Measurements from ENCODE around the gene GLG1.
A peak's percentile ranks its signal among the peaks of the same experiment; 100 is the strongest.
"Not testable (repeated sequence)": the region's sequence is repeated elsewhere in the genome, so short reads cannot be mapped to it uniquely, and the experiment has no call there.

Gene GLG1

DNA sequence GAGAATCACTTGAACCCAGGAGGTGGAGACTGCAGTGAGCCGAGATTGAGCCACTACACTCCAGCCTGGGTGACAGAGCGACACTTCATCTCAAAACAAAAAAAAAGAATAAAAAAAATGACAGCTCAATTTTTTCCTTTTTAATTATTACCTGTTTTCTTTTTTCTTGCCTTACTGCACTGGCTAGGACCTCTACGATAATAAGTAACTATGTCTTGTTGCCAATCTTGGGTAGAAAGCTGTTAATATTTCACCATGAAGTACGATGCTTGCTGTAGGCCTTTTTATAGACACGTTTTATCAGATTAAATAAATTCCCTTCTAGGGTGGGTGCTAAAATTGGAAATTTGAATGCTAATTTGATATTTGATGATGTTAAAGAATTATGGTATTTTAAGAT is 82.8 kb downstream of the GLG1 start:
- DNase-seq = no peak

GRCh38 chr16:74523706-74524105 is 83.2 kb downstream of the GLG1 start:
- DNase-seq = not testable (repeated sequence)

DNA sequence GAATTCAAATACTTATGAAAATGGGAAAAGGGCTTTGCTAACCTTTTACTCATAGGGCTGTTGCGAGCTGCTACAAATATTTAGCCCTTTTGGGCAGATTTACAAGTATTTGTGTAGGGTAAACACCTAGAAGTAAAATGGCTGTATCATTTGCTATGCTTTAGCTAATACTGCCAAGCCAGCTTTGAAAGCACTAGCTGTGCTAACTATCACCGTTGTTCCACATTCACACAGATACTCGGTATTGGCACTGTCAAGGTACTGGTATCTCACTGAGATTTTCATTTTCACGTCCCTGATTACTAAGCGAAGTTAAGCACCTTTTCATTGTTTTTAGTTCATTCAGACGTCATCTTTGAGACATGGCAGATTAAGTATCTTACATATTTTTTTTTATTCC is 84.8 kb downstream of the GLG1 start:
- no peak for DNase-seq

- DNase-seq = no peak
Measured at GRCh38 chr16:74521691-74522090, 85.2 kb downstream of the GLG1 start.

- DNase-seq = not testable (repeated sequence)
Measured at GRCh38 chr16:74518934-74519333, 88.0 kb downstream of the GLG1 start.

- no peak for DNase-seq
Measured at GRCh38 chr16:74511961-74512360, 95.0 kb downstream of the GLG1 start.

- DNase-seq = no peak
Measured at GRCh38 chr16:74505011-74505410, 101.9 kb downstream of the GLG1 start.

GRCh38 chr16:74503412-74503811 is 103.5 kb downstream of the GLG1 start:
- DNase-seq = no peak

DNA sequence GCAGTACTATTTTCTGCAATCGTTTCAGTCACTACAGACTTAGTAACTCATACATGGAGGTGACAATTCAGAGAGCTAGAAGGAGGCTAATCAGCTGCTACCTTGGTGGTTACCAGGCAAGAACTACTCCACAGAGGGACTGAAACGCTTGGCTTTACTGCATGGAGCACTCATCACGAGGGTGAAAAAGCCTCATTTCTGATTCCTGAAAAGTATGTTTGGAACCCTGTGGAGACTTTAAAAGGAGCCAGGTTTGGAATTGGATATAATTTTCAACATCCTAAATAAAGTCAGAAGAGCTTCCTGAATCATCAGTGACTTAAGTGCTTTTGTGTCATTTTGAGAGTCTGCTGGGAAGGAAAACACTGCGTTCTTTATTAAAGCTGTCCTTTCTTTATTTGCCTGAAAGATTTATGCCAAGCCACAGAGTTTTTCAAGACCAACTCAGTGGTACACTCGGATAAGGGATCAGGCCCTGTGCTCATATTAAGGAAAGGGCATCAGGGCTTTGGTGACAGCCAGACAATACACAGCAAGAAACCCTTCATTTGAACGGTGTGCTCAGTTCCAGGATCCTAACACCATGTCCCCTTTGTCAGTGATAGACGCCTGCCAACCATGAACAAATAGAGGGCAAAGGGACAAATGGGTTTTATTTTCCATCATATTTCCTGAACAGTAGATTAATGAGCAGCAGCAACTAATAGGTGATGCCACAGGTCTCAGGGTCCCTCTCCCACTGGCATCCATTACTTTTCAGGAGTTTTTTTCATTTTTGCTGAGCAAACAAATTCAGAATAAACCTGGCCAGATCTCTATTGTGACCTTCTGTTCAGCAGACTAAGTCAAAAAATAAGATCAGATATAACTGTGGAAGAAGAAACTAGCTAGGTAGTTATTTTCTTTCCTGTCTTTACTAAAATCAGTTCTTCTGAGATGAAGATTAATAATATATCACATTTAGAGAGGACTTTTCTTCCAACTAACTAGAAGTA is 105.1 kb downstream of the GLG1 start:
- DNase-seq = no peak

GRCh38 chr16:74500907-74501306 is 106.0 kb downstream of the GLG1 start:
- DNase-seq = no peak

DNA sequence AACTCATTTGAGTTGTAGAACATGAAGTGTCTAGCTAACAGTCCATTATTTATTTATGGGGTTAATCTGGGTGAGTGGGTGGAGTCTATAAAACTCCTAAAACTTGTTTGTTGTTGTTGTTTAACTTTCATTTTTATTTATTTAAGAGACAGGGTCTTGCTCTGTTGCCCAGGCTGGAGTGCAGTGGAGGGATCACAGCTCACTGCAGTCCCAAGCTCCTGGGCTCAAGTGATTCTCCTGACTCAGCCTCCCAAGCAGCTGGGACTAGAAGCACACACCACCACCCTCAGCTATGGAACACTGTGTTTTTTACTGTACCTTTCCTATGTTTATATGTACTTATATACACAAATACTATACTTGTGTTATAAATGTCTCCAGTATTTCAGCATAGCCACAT is 107.8 kb downstream of the GLG1 start:
- no peak for DNase-seq

- DNase-seq = no peak
Measured at GRCh38 chr16:74497761-74498160, 109.2 kb downstream of the GLG1 start.

DNA sequence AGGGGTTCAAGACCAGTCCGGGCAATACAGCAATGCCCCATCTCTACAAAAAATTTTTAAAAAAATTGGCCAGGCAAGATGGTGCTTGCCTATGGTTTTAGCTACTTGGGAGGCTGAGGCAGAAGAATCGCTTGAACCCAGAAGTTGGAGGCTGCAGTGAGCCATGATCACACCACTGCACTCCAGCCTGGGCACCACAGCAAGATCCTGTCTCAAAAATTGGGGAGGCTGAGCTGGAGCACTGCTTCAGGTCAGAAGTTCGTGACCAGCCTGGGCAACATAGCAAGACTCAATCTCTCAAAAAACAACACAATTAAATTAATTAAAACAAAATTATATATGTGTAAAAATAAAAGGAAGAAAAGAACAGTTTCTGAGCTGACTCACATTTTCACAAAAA is 110.9 kb downstream of the GLG1 start:
- no peak for DNase-seq

GRCh38 chr16:74492976-74493375 is 113.9 kb downstream of the GLG1 start:
- no peak for DNase-seq

DNA sequence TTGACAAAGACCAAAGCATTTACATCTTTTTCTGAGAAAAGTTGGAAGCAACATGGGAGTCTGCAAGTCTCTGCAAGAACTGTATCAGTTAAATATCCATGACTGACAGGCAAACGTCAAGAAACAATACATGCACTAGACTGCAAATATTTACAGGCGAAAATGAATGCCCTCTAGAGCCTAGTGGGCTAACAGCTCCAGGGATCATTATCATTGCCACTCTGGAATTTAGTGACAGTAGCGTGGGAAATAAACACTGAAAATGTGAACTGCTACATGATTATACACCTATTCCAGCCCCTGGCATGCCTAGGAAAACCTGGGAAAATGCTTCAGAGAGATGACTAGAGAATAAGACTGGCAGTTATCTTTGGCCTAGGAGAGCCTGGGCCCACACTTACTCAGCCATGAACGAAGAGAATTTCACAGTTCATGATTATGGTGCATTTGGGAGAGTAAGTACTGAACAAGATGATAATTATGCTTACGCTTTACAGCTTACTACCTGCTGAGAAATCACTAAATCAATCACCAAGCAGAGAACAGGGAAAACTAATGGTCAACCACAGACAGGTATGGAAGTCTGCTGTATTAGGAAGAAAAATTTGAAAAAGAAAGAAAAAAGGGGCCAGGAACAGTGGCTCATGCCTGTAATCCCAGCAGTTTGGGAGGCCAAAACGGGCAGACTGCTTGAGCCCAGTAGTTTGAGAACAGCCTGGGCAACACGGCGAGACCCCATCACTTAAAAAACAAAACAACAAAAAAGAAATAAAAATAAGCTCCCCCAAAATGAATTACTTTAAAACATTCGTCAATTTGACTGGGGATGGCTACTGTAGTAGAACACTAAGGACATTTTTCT is 119.0 kb downstream of the GLG1 start:
- no peak for DNase-seq

DNA sequence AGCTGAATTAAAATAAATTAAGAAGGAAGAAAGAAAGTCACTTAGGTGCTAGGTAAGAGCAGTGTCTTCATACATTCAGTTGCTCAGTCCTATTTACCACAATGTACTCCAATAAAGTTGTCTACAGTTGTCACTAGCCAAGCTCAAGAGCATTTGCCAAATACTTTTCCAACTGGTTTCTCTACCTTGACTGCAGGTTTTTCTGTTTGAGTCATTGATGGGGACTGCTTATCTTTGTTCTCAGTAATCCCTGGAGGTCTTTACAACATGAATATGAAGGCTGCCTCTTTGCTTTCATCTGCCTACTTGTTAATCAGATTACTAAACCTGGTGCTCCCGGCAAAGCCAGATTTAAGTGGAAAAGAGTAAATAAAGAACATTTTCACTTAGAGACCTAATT is 121.0 kb downstream of the GLG1 start:
- no peak for DNase-seq

GRCh38 chr16:74480150-74481029 is 126.5 kb downstream of the GLG1 start:
- peak; percentile 43 for DNase-seq

- DNase-seq = no peak
Measured at GRCh38 chr16:74477226-74477625, 129.7 kb downstream of the GLG1 start.

DNA sequence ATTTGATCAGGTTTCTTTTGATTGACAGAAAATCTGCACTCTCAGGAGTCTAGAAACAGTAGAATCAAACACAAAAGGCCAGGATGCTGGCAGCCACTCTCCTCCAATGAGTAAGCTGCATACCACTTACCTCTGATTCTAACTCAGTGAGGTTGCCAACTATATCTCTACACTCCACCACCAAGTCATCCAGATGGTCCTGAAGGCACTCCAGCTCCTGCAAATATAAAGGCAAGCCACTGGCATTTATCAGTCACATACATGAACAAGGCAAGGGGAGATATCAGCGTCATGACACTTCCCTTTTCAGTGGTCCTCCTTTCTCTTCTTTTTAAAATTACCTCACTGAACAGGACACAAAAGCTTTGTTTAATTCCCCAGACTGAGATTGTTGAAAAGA is 132.5 kb downstream of the GLG1 start:
- DNase-seq = no peak

- no peak for DNase-seq
Measured at GRCh38 chr16:74472540-74472939, 134.4 kb downstream of the GLG1 start.

GRCh38 chr16:74472010-74472409 is 134.9 kb downstream of the GLG1 start:
- DNase-seq = no peak

DNA sequence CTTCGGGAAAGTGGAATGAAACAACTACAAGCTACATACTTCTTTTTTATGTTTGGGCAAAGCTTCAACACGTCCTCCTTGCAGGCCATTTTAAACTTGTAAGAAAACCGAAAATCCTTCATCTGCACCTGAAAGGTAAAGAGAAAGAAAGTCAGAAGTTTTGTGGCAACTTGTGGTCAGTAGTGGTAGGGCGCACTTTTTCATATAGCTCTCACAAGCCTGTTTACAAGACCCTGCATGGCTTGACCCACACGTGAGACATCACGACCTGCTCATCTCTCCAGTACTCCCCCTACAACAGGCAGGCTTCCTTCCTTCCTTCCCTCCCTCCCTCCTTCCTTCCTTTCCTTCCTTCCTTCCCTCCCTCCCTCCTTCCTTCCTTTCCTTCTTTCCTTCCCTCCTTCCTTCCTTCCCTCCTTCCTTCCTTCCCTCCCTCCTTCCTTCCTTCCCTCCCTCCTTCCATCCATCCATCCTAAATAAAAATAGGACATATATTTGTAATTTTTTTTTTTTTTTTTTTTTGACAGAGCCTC is 136.9 kb downstream of the GLG1 start:
- DNase-seq = no peak

Data from 8988T (cell line).